A549 (cell line): ENCODE data around the gene TNK1. TPM values are rescaled to one million over a fixed set of nuclear protein-coding genes. Genes with fewer than 3 reads are reported as not detected.

Source experiments
- ATAC-seq, 2 experiments: fragments of 200-7000 bp in 1 of 2; fragments of >200 bp in 1 of 2; cut with Nextera tagmentation in 1 of 2; cut with Tn5 transposase in 1 of 2; 3 replicates each; pipeline versions ENCODE4 v1.8.0 to v1.9.1; 2018 to 2020; ENCODE audit warnings: mild to moderate bottlenecking in 1 of 2, moderate library complexity in 1 of 2
- CTCF ChIA-PET: fragments of 300-600 bp; sonication (Branson Sonifier 250); formaldehyde crosslinking; extraction: SDS; loops from one replicate; lab custom pipeline; 2021; ENCODE audit warnings: antibody characterized with exemption, inconsistent platforms; lab: Yijun Ruan, JAX
- POLR2A ChIA-PET: fragments of 350-600 bp; formaldehyde crosslinking; extraction: SDS; loops from one replicate; lab custom pipeline; 2021; ENCODE audit warnings: antibody characterized with exemption, inconsistent platforms; lab: Yijun Ruan, JAX
- DNase-seq, 2 experiments: peaks; one replicate each; pipeline versions ENCODE4 v3.0.0 to v3.0.0-alpha.2; 2011 to 2016; ENCODE audit warnings: low read depth in 1 of 2, low spot score in 1 of 2
- FAIRE-seq: peaks from 2 replicates; lab custom pipeline; 2011; peaks lifted over from hg19 to GRCh38; lab: Jason Lieb, UNC
- H3K27ac ChIP-seq, 2 experiments: fragments of >200 bp; sonication (Bioruptor Twin); formaldehyde crosslinking; 3 replicates each; pipeline ENCODE4 v1.5.1; 2016 to 2017
- H3K4me1 ChIP-seq: fragments of >200 bp; sonication (Bioruptor Twin); formaldehyde crosslinking; 3 replicates; pipeline ENCODE4 v1.6.1; 2016
- H3K4me2 ChIP-seq: fragments of >200 bp; sonication (Bioruptor Twin); formaldehyde crosslinking; 3 replicates; pipeline ENCODE4 v1.6.1; 2016
- H3K4me3 ChIP-seq: fragments of >200 bp; sonication (Bioruptor Twin); formaldehyde crosslinking; 3 replicates; pipeline ENCODE4 v1.5.1; 2016
- H3K9me3 ChIP-seq: fragments of >200 bp; sonication (Bioruptor Twin); formaldehyde crosslinking; 3 replicates; pipeline ENCODE4 v1.6.1; 2016
- BHLHE40 ChIP-seq: IDR thresholded peaks from 2 replicates; pipeline ENCODE4 v1.6.1; 2012; ENCODE audit warnings: low read depth, low read length, inconsistent platforms
- CBX8 ChIP-seq: fragments of 200-600 bp; sonication (generic); IDR thresholded peaks from 2 replicates; pipeline ENCODE4 v1.6.1; 2016
- CEBPB ChIP-seq, 2 experiments: fragments of >200 bp in 1 of 2; sonication (Bioruptor Twin) in 1 of 2; formaldehyde crosslinking in 1 of 2; IDR thresholded peaks; 2 replicates each; pipeline ENCODE4 v1.6.1; 2012 to 2016
- CHD4 ChIP-seq: fragments of 200-600 bp; sonication (generic); IDR thresholded peaks from 2 replicates; pipeline ENCODE4 v1.6.1; 2016; ENCODE audit warnings: antibody characterized with exemption, mild to moderate bottlenecking, borderline replicate concordance
- CTCF ChIP-seq: fragments of >200 bp; sonication (Bioruptor Twin); formaldehyde crosslinking; IDR thresholded peaks from 3 replicates; pipeline ENCODE4 v1.5.1; 2016
- EP300 ChIP-seq, 2 experiments: fragments of >200 bp; sonication (Bioruptor Twin); formaldehyde crosslinking; IDR thresholded peaks; 2 replicates in 1 of 2; 3 replicates in 1 of 2; pipeline ENCODE4 v1.6.1; 2016 to 2017
- ESRRA ChIP-seq: fragments of 150-350 bp; IDR thresholded peaks from 2 replicates; pipeline ENCODE4 v1.6.1; 2014; ENCODE audit warnings: mild to moderate bottlenecking, low read length, borderline replicate concordance
- FOSL2 ChIP-seq, 2 experiments: fragments of 450-650 bp in 1 of 2; fragments of >200 bp in 1 of 2; sonication (Bioruptor Twin) in 1 of 2; formaldehyde crosslinking; IDR thresholded peaks; 2 replicates each; pipeline versions ENCODE4 v1.5.0 to v1.6.1; 2016 to 2020; ENCODE audit warnings: mild to moderate bottlenecking in 1 of 2, moderate library complexity in 1 of 2
- FOXS1 ChIP-seq: fragments of 250-450 bp; sonication (Bioruptor Pico); IDR thresholded peaks from 2 replicates; pipeline ENCODE4 v1.5.0; 2020; ENCODE audit warnings: mild to moderate bottlenecking, moderate library complexity
- HDAC2 ChIP-seq: fragments of 200-600 bp; sonication (generic); IDR thresholded peaks from 2 replicates; pipeline ENCODE4 v1.6.1; 2016
- HEYL ChIP-seq: fragments of 250-450 bp; sonication (Bioruptor Pico); IDR thresholded peaks from 2 replicates; pipeline ENCODE4 v1.8.0; 2021; ENCODE audit warnings: mild to moderate bottlenecking, moderate library complexity
- HOXB5 ChIP-seq: fragments of 250-450 bp; sonication (Bioruptor Pico); IDR thresholded peaks from 2 replicates; pipeline ENCODE4 v1.5.0; 2020; ENCODE audit warnings: mild to moderate bottlenecking, moderate library complexity
- JUN ChIP-seq, 2 experiments: fragments of >200 bp; sonication (Bioruptor Twin); formaldehyde crosslinking; IDR thresholded peaks; 2 replicates in 1 of 2; 3 replicates in 1 of 2; pipeline ENCODE4 v1.6.1; 2016 to 2017
- JUNB ChIP-seq: fragments of >200 bp; sonication (Bioruptor Twin); formaldehyde crosslinking; IDR thresholded peaks from 2 replicates; pipeline ENCODE4 v1.6.1; 2016
- KDM1A ChIP-seq: fragments of 200-600 bp; sonication (generic); IDR thresholded peaks from 2 replicates; pipeline ENCODE4 v1.6.1; 2016; ENCODE audit warnings: low read depth, mild to moderate bottlenecking
- KDM5A ChIP-seq: fragments of 200-600 bp; sonication (generic); IDR thresholded peaks from 2 replicates; pipeline ENCODE4 v1.6.1; 2016; ENCODE audit warnings: antibody characterized with exemption, mild to moderate bottlenecking
- MAFK ChIP-seq: fragments of 450-650 bp; IDR thresholded peaks from 2 replicates; pipeline ENCODE4 v1.6.1; 2014; ENCODE audit not compliant: partially characterized antibody
- POLR2A ChIP-seq: IDR thresholded peaks from 2 replicates; pipeline ENCODE4 v1.6.1; 2012; ENCODE audit warnings: mild to moderate bottlenecking, low read length
- POLR2AphosphoS2 ChIP-seq: conservative IDR thresholded peaks from 2 replicates; pipeline ENCODE4 v1.6.1; 2012; ENCODE audit warnings: low read length, improper control_type of control experiment, inconsistent platforms
- RAD21 ChIP-seq, 2 experiments: fragments of >200 bp in 1 of 2; sonication (Bioruptor Twin) in 1 of 2; formaldehyde crosslinking in 1 of 2; IDR thresholded peaks in 1 of 2; conservative IDR thresholded peaks in 1 of 2; 2 replicates in 1 of 2; 3 replicates in 1 of 2; pipeline ENCODE4 v1.6.1; 2012 to 2018; ENCODE audit warnings: inconsistent platforms in 1 of 2
- RARB ChIP-seq: fragments of 250-450 bp; sonication (Bioruptor Pico); IDR thresholded peaks from 2 replicates; pipeline ENCODE4 v1.8.0; 2021; ENCODE audit warnings: mild to moderate bottlenecking, moderate library complexity
- RCOR1 ChIP-seq: fragments of 150-350 bp; IDR thresholded peaks from 2 replicates; pipeline ENCODE4 v1.6.1; 2014; ENCODE audit warnings: antibody characterized with exemption, low read length, low read depth
- RFX5 ChIP-seq: fragments of 450-650 bp; IDR thresholded peaks from 2 replicates; pipeline ENCODE4 v1.7.1; 2014; ENCODE audit warnings: antibody characterized with exemption, mild to moderate bottlenecking, moderate library complexity
- RNF2 ChIP-seq: fragments of 200-600 bp; sonication (generic); IDR thresholded peaks from 2 replicates; pipeline ENCODE4 v1.6.1; 2016; ENCODE audit warnings: low read depth, mild to moderate bottlenecking, antibody characterized with exemption, moderate library complexity, borderline replicate concordance
- SREBF2 ChIP-seq: fragments of 450-650 bp; IDR thresholded peaks from 2 replicates; pipeline ENCODE4 v1.6.1; 2014; ENCODE audit warnings: mild to moderate bottlenecking, moderate library complexity
- TFCP2L1 ChIP-seq: fragments of 250-450 bp; sonication (Bioruptor Pico); IDR thresholded peaks from 2 replicates; pipeline ENCODE4 v1.5.0; 2021; ENCODE audit warnings: mild to moderate bottlenecking
- ZFP36 ChIP-seq: fragments of 450-650 bp; IDR thresholded peaks from 2 replicates; pipeline ENCODE4 v1.6.1; 2014; ENCODE audit warnings: borderline replicate concordance; ENCODE audit not compliant: partially characterized antibody
- WGBS: methylation state at CpG from one replicate; pipeline ENCODE4 v1.1.6; 2017; ENCODE audit errors: missing lambda C conversion rate; 5-methylcytosine and 5-hydroxymethylcytosine counted together
- polyA plus RNA-seq, 4 experiments: library from polyadenylated mRNA; depleted of rRNA in 3 of 4; stranded (reverse); fragments of >200 nt; fragmentation: RNase III in 1 of 4; extraction: RNeasy Plus Mini Kit Qiagen cat#74134 plus additional on column Dnase treatment in 1 of 4; gene quantifications; 2 replicates in 3 of 4; 3 replicates in 1 of 4; pipeline ENCODE4 v1.2.3, GENCODE V29; 2011 to 2017
- TF ChIP-seq, protein P1 (sequence below): IDR thresholded peaks from 2 replicates; pipeline ENCODE4 v1.6.1; 2012

Gene TNK1
- polyA plus RNA-seq, 2 of the 4 experiments (the other 2 are of a cell fraction): 1.2 to 2.2 TPM

- H3K27ac ChIP-seq: no peak within 1 kb of the TSS
- no peak within 1 kb of the TSS for H3K4me3 ChIP-seq
- no peaks in the 10 kb centered on the region for H3K4me1 ChIP-seq
- FAIRE-seq: no peak
- TF ChIP-seq CHD4 (no peak), CEBPB (IDR thresholded peaks at IDR 0.05) (no peak), HOXB5 (CRISPR knock-in tag) (no peak), ESRRA (no peak), CBX8 (no peak), POLR2A (no peak), FOXS1 (CRISPR knock-in tag) (no peak), CTCF (no peak), HEYL (CRISPR knock-in tag) (no peak), RARB (CRISPR knock-in tag) (no peak), HDAC2 (no peak), TFCP2L1 (no peak), KDM5A (no peak), RCOR1 (no peak)
- TF ChIP-seq, protein P1, sequence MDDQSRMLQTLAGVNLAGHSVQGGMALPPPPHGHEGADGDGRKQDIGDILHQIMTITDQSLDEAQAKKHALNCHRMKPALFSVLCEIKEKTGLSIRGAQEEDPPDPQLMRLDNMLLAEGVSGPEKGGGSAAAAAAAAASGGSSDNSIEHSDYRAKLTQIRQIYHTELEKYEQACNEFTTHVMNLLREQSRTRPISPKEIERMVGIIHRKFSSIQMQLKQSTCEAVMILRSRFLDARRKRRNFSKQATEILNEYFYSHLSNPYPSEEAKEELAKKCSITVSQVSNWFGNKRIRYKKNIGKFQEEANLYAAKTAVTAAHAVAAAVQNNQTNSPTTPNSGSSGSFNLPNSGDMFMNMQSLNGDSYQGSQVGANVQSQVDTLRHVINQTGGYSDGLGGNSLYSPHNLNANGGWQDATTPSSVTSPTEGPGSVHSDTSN: no peak
- ChIA-PET CTCF (interaction anchor here (1.2 to 3.3 kb wide), 10 partner anchors 9 to 141 kb away, joined by 3 to 18 read pairs (median 6); partner anchors contain the start of genes SENP3 and TMEM95), POLR2A (interaction anchor here (0.6 to 1.4 kb wide), 3 partner anchors 10 to 64 kb away, joined by 3 read pairs; partner anchors contain the start of genes FGF11 and POLR2A)
- 70% methylated on average over 15 of the region's 17 CpGs for WGBS
- DNase-seq: no peak
- 0 out of 6 replicates have a peak, but pooled peaks of 1 of the 2 experiments have one; percentile 9 for ATAC-seq
- H3K4me2 ChIP-seq: no peak within 1 kb of the TSS
- no peaks in the 10 kb centered on the region for H3K9me3 ChIP-seq
Measured at GRCh38 chr17:7419819-7420610, 39.1 kb downstream of the TNK1 start, which contains the start of gene SPEM1. TSS of gene SPEM1 (plus strand) at chr17:7420324. CDS start at chr17:7420385, 61 bp downstream.

DNA sequence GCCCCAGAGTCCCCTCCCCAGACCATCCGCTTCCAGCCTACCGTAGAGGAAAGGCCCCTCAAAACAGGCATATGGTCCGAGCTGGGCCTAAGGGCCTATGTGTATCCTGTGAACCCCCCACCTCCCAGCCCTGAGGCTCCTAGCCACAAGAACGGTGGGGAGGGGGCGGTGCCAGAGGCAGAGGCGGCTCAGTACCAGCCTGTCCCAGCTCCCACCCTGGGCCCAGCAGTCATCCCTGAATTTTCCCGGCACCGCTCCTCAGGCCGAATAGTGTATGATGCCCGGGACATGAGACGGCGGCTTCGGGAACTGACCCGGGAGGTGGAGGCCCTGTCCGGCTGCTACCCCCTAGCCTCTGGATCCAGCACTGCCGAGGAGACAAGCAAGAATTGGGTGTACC lies 40.3 kb downstream of the TNK1 start:
- 94% methylated on average over 14 of the region's 16 CpGs for WGBS
- no peak for TF ChIP-seq POLR2AphosphoS2
- no peak for TF ChIP-seq HOXB5 (CRISPR knock-in tag)
- no peak for TF ChIP-seq MAFK
- no peak for TF ChIP-seq FOSL2 (IDR thresholded peaks at IDR 0.05)
- no peak for TF ChIP-seq FOSL2 (CRISPR knock-in tag; IDR thresholded peaks at IDR 0.05)
- TF ChIP-seq KDM1A: no peak
- no peak for TF ChIP-seq RARB (CRISPR knock-in tag)
- no peak for TF ChIP-seq RFX5
- no peak for TF ChIP-seq RAD21 (conservative IDR thresholded peaks at IDR 0.05 in 1 of 2, IDR thresholded peaks at IDR 0.05 in 1 of 2)
- no peak for TF ChIP-seq CEBPB (IDR thresholded peaks at IDR 0.05)
- TF ChIP-seq SREBF2: no peak
- TF ChIP-seq JUNB: no peak
- no peak for TF ChIP-seq CBX8
- TF ChIP-seq RNF2: no peak
- TF ChIP-seq JUN (IDR thresholded peaks at IDR 0.05): no peak
- TF ChIP-seq BHLHE40: no peak
- no peak for TF ChIP-seq ZFP36
- TF ChIP-seq EP300 (IDR thresholded peaks at IDR 0.05): no peak
- Histone ChIP-seq H3K4me2 (no peak overlapping the region), H3K9me3 (no peaks in the 10 kb centered on the region), H3K4me1 (no peaks in the 10 kb centered on the region), H3K4me3 (no peak overlapping the region), H3K27ac (no peak overlapping the region)
- CTCF ChIA-PET: interaction anchor here (0.7 to 3.3 kb wide), 8 partner anchors 10 to 141 kb away, joined by 3 to 18 read pairs (median 7); partner anchors contain the start of gene SENP3
- ATAC-seq (no peak; a peak in 1 of 6 replicates), FAIRE-seq (no peak), DNase-seq (no peak)
- POLR2A ChIA-PET: interaction anchor here (1.4 kb wide), 1 partner anchor 9 kb away, joined by 3 read pairs; no protein-coding TSS in a partner anchor
